ENCODE results near the gene HILPDA.
A peak's percentile ranks its signal among the peaks of the same experiment; 100 is the strongest.

HILPDA gene

DNA sequence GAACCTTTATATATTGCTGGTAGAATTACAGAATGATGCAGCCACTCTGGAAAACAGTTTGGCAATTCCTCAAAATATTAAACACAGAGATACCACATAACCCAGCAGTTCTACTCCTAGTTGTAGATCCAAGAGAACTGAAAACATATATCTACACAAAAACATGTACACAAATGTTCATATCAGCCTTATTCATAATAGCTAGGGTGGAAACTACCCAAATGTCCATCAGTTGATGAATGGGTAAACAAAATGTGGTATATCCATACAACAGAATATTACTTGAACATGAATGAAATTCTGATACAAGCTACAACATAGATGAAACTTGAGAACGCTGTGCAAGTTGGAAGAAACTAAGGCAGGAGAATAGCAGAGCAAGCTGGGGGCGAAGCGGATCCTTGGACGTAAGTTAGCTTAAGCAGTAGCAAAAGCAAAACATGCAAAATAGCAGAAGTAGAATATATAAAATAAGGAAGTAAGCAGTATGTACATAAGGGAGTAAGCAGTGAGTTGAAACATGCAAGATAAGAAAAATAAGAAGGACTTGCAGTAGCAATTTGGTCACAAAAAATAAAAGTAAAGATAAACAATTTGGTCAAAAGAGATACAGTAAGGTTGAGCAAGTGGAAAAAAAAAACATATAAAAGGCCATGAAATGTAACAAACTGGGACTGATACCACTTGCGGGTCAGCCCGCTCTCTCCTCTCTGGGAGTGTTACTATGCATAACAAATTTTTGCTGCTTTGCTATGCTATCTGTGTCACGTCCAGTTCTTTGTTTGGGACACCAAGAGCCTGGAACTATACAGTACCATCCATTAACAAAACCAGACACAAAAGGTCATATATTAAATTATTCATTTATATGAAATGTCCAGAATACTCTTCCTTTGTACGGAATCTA, 18.0 kb upstream of the HILPDA start:
- no peak overlapping the region for H3K4me3 ChIP-seq (ENCODE audit: low read length)
- no peaks in the 10 kb centered on the region for H3K4me1 ChIP-seq (ENCODE audit: low read length)
- TF ChIP-seq EZH2phosphoT487 (IDR thresholded peaks at IDR 0.05; ENCODE audit: low read length) (no peak), EZH2 (optimal IDR thresholded peaks at IDR 0.05; ENCODE audit: low read depth, low read length) (no peak)
- TF ChIP-seq, protein P1, sequence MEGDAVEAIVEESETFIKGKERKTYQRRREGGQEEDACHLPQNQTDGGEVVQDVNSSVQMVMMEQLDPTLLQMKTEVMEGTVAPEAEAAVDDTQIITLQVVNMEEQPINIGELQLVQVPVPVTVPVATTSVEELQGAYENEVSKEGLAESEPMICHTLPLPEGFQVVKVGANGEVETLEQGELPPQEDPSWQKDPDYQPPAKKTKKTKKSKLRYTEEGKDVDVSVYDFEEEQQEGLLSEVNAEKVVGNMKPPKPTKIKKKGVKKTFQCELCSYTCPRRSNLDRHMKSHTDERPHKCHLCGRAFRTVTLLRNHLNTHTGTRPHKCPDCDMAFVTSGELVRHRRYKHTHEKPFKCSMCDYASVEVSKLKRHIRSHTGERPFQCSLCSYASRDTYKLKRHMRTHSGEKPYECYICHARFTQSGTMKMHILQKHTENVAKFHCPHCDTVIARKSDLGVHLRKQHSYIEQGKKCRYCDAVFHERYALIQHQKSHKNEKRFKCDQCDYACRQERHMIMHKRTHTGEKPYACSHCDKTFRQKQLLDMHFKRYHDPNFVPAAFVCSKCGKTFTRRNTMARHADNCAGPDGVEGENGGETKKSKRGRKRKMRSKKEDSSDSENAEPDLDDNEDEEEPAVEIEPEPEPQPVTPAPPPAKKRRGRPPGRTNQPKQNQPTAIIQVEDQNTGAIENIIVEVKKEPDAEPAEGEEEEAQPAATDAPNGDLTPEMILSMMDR (IDR thresholded peaks at IDR 0.05; ENCODE audit: low read length) = no peak
- H3K4me2 ChIP-seq (ENCODE audit: low read depth, low read length) = no peak overlapping the region
- no peak for DNase-seq
- no peaks in the 10 kb centered on the region for H3K36me3 ChIP-seq (replicated peaks; ENCODE audit: insufficient read depth, low read length)
- no peaks in the 10 kb centered on the region for H3F3A ChIP-seq (ENCODE audit: insufficient read depth, low read length)
- H3K9ac ChIP-seq (ENCODE audit: low read length) = no peak overlapping the region
- no peak overlapping the region for H2AFZ ChIP-seq (ENCODE audit: low read length)
- no peaks in the 10 kb centered on the region for H3K27me3 ChIP-seq (replicated peaks; ENCODE audit: insufficient read depth, low read length)
- no peaks in the 10 kb centered on the region for H4K20me1 ChIP-seq (ENCODE audit: insufficient read depth, low read length)
- H3K9me3 ChIP-seq (replicated peaks; ENCODE audit: insufficient read depth, low read length) = no peaks in the 10 kb centered on the region
- H3K79me2 ChIP-seq (ENCODE audit: low read length) = no peaks in the 10 kb centered on the region
- no peaks in the 10 kb centered on the region for H3K9me2 ChIP-seq (replicated peaks; ENCODE audit: insufficient read depth, low read length)
- no peak overlapping the region for H3K27ac ChIP-seq (ENCODE audit: low read length)

DNA sequence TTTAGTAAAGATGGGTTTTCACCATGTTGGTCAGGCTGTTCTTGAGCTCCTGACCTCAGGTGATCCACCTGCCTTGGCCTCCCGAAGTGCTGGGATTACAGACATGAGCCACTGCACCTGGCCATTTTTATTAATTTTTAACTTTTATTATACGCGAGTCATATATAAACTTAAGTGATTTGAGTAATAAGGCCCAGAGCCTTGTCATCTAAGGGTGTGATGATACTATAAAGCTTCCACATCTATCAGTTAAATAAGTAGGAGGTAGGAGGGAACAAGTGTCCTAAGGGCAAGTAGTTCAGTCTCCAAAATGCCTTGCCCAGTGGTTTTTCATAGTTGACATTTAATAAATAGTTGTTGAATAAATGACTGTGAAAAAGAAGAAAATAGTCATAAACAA, 13.3 kb upstream of the HILPDA start:
- H3K9ac ChIP-seq (ENCODE audit: low read length) = no peak overlapping the region
- H3K4me1 ChIP-seq (ENCODE audit: low read length) = peaks cover 12% of the 10 kb centered on the region
- H3K27me3 ChIP-seq (replicated peaks; ENCODE audit: insufficient read depth, low read length) = no peaks in the 10 kb centered on the region
- no peaks in the 10 kb centered on the region for H3F3A ChIP-seq (ENCODE audit: insufficient read depth, low read length)
- no peak overlapping the region for H2AFZ ChIP-seq (ENCODE audit: low read length)
- no peaks in the 10 kb centered on the region for H3K9me3 ChIP-seq (replicated peaks; ENCODE audit: insufficient read depth, low read length)
- no peak overlapping the region for H3K4me2 ChIP-seq (ENCODE audit: low read depth, low read length)
- TF ChIP-seq, protein P1 (IDR thresholded peaks at IDR 0.05; ENCODE audit: low read length) = no peak
- no peak for TF ChIP-seq EZH2 (optimal IDR thresholded peaks at IDR 0.05; ENCODE audit: low read depth, low read length)
- TF ChIP-seq EZH2phosphoT487 (IDR thresholded peaks at IDR 0.05; ENCODE audit: low read length) = no peak
- no peak overlapping the region for H3K27ac ChIP-seq (ENCODE audit: low read length)
- DNase-seq = no peak
- H3K4me3 ChIP-seq (ENCODE audit: low read length) = no peak overlapping the region
- no peaks in the 10 kb centered on the region for H4K20me1 ChIP-seq (ENCODE audit: insufficient read depth, low read length)
- no peaks in the 10 kb centered on the region for H3K36me3 ChIP-seq (replicated peaks; ENCODE audit: insufficient read depth, low read length)
- no peaks in the 10 kb centered on the region for H3K79me2 ChIP-seq (ENCODE audit: low read length)
- H3K9me2 ChIP-seq (replicated peaks; ENCODE audit: insufficient read depth, low read length) = no peaks in the 10 kb centered on the region

DNA sequence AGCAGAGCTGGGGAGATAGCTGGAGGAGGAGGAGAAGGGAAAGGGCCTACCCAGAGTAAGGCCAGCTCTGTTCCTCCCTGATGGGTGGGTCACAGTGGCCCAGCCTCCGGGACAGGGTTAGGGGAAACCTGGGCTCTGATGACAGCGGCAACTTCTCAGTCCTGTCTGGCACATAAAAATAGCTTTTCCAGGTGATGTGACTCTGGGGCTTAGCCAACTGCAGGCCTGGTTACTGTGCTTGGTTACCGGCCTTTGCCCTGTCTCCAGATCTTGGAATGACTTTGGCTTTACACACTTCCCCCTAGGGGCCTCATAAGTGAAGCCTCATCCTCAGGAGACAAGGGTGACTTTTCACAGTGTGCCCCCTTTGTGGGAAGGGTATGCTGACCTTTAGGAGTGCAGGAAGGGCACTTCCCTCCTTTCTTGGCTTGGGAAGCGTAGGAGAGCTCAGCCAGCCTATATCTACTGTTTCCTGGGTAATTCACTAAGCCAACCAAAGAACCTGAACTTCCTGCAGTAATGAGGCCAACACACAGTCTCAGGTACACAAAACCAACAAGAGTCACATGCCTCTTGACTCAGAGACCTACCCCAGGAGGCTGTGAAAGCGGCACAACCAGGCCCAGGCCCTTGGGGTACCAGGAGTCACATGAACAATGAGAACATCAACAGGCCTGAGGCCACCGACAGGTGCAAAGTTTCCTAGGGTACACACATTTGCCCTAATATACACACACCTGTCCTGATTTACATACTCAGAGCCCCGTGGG, 11.7 kb upstream of the HILPDA start:
- H3K4me1 ChIP-seq (ENCODE audit: low read length) = peaks cover 12% of the 10 kb centered on the region
- no peaks in the 10 kb centered on the region for H3F3A ChIP-seq (ENCODE audit: insufficient read depth, low read length)
- H3K27ac ChIP-seq (ENCODE audit: low read length) = peak overlapping the region; percentile 25; the same call in 1 of the 2 replicates
- no peak overlapping the region for H3K4me2 ChIP-seq (ENCODE audit: low read depth, low read length)
- no peaks in the 10 kb centered on the region for H3K36me3 ChIP-seq (replicated peaks; ENCODE audit: insufficient read depth, low read length)
- no peaks in the 10 kb centered on the region for H3K9me2 ChIP-seq (replicated peaks; ENCODE audit: insufficient read depth, low read length)
- no peak overlapping the region for H3K4me3 ChIP-seq (ENCODE audit: low read length)
- no peak overlapping the region for H3K9ac ChIP-seq (ENCODE audit: low read length)
- H3K9me3 ChIP-seq (replicated peaks; ENCODE audit: insufficient read depth, low read length) = no peaks in the 10 kb centered on the region
- H4K20me1 ChIP-seq (ENCODE audit: insufficient read depth, low read length) = no peaks in the 10 kb centered on the region
- no peaks in the 10 kb centered on the region for H3K27me3 ChIP-seq (replicated peaks; ENCODE audit: insufficient read depth, low read length)
- H3K79me2 ChIP-seq (ENCODE audit: low read length) = no peaks in the 10 kb centered on the region
- DNase-seq = peak; percentile 36
- no peak for TF ChIP-seq EZH2 (optimal IDR thresholded peaks at IDR 0.05; ENCODE audit: low read depth, low read length)
- TF ChIP-seq EZH2phosphoT487 (IDR thresholded peaks at IDR 0.05; ENCODE audit: low read length) = no peak
- peak overlapping the region; percentile 26 for H2AFZ ChIP-seq (ENCODE audit: low read length)

Data from MM.1S (cell line).